Kidney (tissue), 14 donors: Measurements from ENCODE around the gene DLGAP4. TPM values are rescaled to one million over a fixed set of nuclear protein-coding genes. Genes with fewer than 3 reads are reported as not detected.

ENCODE experiments used
- DNase-seq, 5 donors: peaks; one replicate each; pipeline ENCODE4 v3.0.0-alpha.2; 2013 to 2020
- FAIRE-seq: peaks from 2 replicates; lab custom pipeline; 2012; peaks lifted over from hg19 to GRCh38; lab: Jason Lieb, UNC
- H3K27ac ChIP-seq, 2 donors: one replicate each; pipeline ENCODE4 v1.7.0; 2013; ENCODE audit warnings: low read depth in 2 of 2, low read length in 2 of 2, inconsistent platforms in 1 of 2
- H3K27me3 ChIP-seq: one replicate; pipeline ENCODE4 v1.7.1; 2013; ENCODE audit warnings: low read length, inconsistent platforms; ENCODE audit not compliant: control insufficient read depth, insufficient read depth
- H3K36me3 ChIP-seq, 3 donors: one replicate each; pipeline versions ENCODE4 v1.7.0 to v1.7.1; 2013; ENCODE audit warnings: low read length in 3 of 3, control low read depth in 1 of 3, inconsistent platforms in 1 of 3; ENCODE audit not compliant: insufficient read depth in 3 of 3, control insufficient read depth in 2 of 3
- H3K4me1 ChIP-seq, 3 donors: one replicate each; pipeline versions ENCODE4 v1.7.0 to v1.7.1; 2013; ENCODE audit warnings: low read length in 3 of 3, inconsistent platforms in 1 of 3, low read depth in 1 of 3; ENCODE audit not compliant: control insufficient read depth in 2 of 3, insufficient read depth in 2 of 3
- H3K4me3 ChIP-seq, 3 donors: one replicate each; pipeline versions ENCODE4 v1.7.0 to v1.8.1; 2013; ENCODE audit warnings: low read length in 3 of 3, control low read depth in 1 of 3, inconsistent platforms in 1 of 3
- H3K9ac ChIP-seq, 3 donors: one replicate each; pipeline versions ENCODE4 v1.7.0 to v1.7.1; 2013; ENCODE audit warnings: low read length in 3 of 3, control low read depth in 1 of 3, inconsistent platforms in 1 of 3
- H3K9me3 ChIP-seq, 3 donors: one replicate each; pipeline versions ENCODE4 v1.7.0 to v1.7.1; 2013; ENCODE audit warnings: low read length in 3 of 3, control low read depth in 1 of 3, inconsistent platforms in 1 of 3; ENCODE audit not compliant: control insufficient read depth in 2 of 3, insufficient read depth in 1 of 3
- CTCF ChIP-seq: IDR thresholded peaks from 3 replicates; pipeline ENCODE4 v1.5.1; 2012; ENCODE audit warnings: mild to moderate bottlenecking, moderate library complexity, borderline replicate concordance; ENCODE audit not compliant: insufficient read depth; ENCODE audit errors: extremely low read depth
- intact Hi-C: fragments of 100-400 bp; cut with DNase I; formaldehyde crosslinking; loops from one replicate; pipeline ENCODE4 v1.11.1; 2022
- polyA plus RNA-seq: library from polyadenylated mRNA; stranded (reverse); fragments of 350-450 nt; fragmentation: Illumina TruSeq; extraction: RNeasy Lipid Tissue Mini Kit (QIAGEN cat#74804); gene quantifications from one replicate; pipeline ENCODE4 v1.2.3, GENCODE V29; 2014; ENCODE audit warnings: low read depth, low replicate concordance; ENCODE audit not compliant: insufficient read depth
- total RNA-seq: library from RNA; stranded (reverse); fragmentation: NEBNext Ultra II Directional; extraction: Animal tissue kit (Norgen Biotek cat#: 25700); gene quantifications from one replicate; pipeline ENCODE4 v1.2.1, GENCODE V29; 2021
- donor health status: control.
- donor health status: control.
- donor health status: control.
- donor health status: control.
- donor health status: control.
- donor health status: DM: yes; HTN: yes; CAD: no.
- donor health status: Normal renal cell carcinoma (clear cell type).

DLGAP4 gene
- total and polyA plus RNA-seq, 2 donors from 2014 or later: 19.6 to 62.4 TPM

GRCh38 chr20:36549628-36549941, 243.4 kb downstream of the DLGAP4 start:
- Histone ChIP-seq H3K27ac (no peak overlapping the region), H3K4me1 (peaks cover 0 to 15% (median 4%) of the 10 kb centered on the region in 3 donors), H3K9me3 (no peaks in the 10 kb centered on the region), H3K27me3 (no peaks in the 10 kb centered on the region), H3K4me3 (no peak overlapping the region), H3K9ac (no peak overlapping the region), H3K36me3 (peaks cover 0 to 3% (median 0%) of the 10 kb centered on the region in 3 donors)
- intact Hi-C loops: no loop called here
- FAIRE-seq (no peak), DNase-seq (peak in 1 of 5 donors; percentile 60)
- no peak for TF ChIP-seq CTCF

GRCh38 chr20:36549942-36550789, 244.0 kb downstream of the DLGAP4 start:
- DNase-seq (peak in 1 of 5 donors; percentile 77), FAIRE-seq (no peak)
- no peaks in the 10 kb centered on the region for H3K9me3 ChIP-seq
- peaks cover 0 to 13% (median 0%) of the 10 kb centered on the region in 3 donors for H3K4me1 ChIP-seq
- intact Hi-C loops: loop anchor here (10.0 kb wide), 1 partner anchor 55 kb away; the partner anchor contains the start of gene RAB5IF
- TF ChIP-seq CTCF: no peak
- peaks cover 0 to 3% (median 0%) of the 10 kb centered on the region in 3 donors for H3K36me3 ChIP-seq
- H3K4me3 ChIP-seq: no peak overlapping the region
- H3K27me3 ChIP-seq: no peaks in the 10 kb centered on the region
- H3K9ac ChIP-seq: no peak overlapping the region
- no peak overlapping the region for H3K27ac ChIP-seq

GRCh38 chr20:36550790-36551299, 244.7 kb downstream of the DLGAP4 start:
- H3K4me3 ChIP-seq: no peak overlapping the region
- H3K36me3 ChIP-seq: peaks cover 0 to 3% (median 0%) of the 10 kb centered on the region in 3 donors
- intact Hi-C loops: loop anchor here (10.0 kb wide), 1 partner anchor 54 kb away; the partner anchor contains the start of gene RAB5IF
- no peak overlapping the region for H3K27ac ChIP-seq
- H3K4me1 ChIP-seq: peaks cover 0 to 13% (median 0%) of the 10 kb centered on the region in 3 donors
- DNase-seq (peak in 3 of 5 donors; percentile 38 to 80 (median 49)), FAIRE-seq (no peak)
- H3K27me3 ChIP-seq: no peaks in the 10 kb centered on the region
- no peak for TF ChIP-seq CTCF
- no peaks in the 10 kb centered on the region for H3K9me3 ChIP-seq
- H3K9ac ChIP-seq: peak overlapping the region in 1 of 3 donors; percentile 9
